ENCODE data around the gene YWHAQ. TPM values are rescaled to one million over a fixed set of nuclear protein-coding genes. Genes with fewer than 3 reads are reported as not detected.
"Not testable (repeated sequence)": the region's sequence is repeated elsewhere in the genome, so short reads cannot be mapped to it uniquely, and the experiment has no call there.

Gene YWHAQ
- total RNA-seq, 1 donor, result 562 TPM

- no peak for DNase-seq (ENCODE audit: low read depth)
- TF ChIP-seq CTCF (IDR thresholded peaks at IDR 0.05; ENCODE audit: insufficient read depth, low read length), result no peak
- no peak overlapping the region for H3K4me3 ChIP-seq (ENCODE audit: low read depth, low read length)
Observed at GRCh38 chr2:9586465-9586864, 44.3 kb downstream of the YWHAQ start.

- H3K4me3 ChIP-seq (ENCODE audit: low read depth, low read length), result no peak overlapping the region
- no peak for TF ChIP-seq CTCF (IDR thresholded peaks at IDR 0.05; ENCODE audit: insufficient read depth, low read length)
- no peak for DNase-seq (ENCODE audit: low read depth)
Observed at GRCh38 chr2:9585486-9585885, 45.3 kb downstream of the YWHAQ start.

- not testable (repeated sequence) for H3K4me3 ChIP-seq (ENCODE audit: low read depth, low read length); DNase-seq (ENCODE audit: low read depth)
Observed at GRCh38 chr2:9584902-9585301, 45.9 kb downstream of the YWHAQ start.

GRCh38 chr2:9582624-9583023, 48.2 kb downstream of the YWHAQ start:
- DNase-seq (ENCODE audit: low read depth), result no peak
- no peak overlapping the region for H3K4me3 ChIP-seq (ENCODE audit: low read depth, low read length)
- no peak for TF ChIP-seq CTCF (IDR thresholded peaks at IDR 0.05; ENCODE audit: insufficient read depth, low read length)

- TF ChIP-seq CTCF (IDR thresholded peaks at IDR 0.05; ENCODE audit: insufficient read depth, low read length), result no peak
- peak; percentile 59 for DNase-seq (ENCODE audit: low read depth)
- H3K4me3 ChIP-seq (ENCODE audit: low read depth, low read length), result no peak overlapping the region
Observed at GRCh38 chr2:9578467-9579235, 52.1 kb downstream of the YWHAQ start.

- TF ChIP-seq CTCF (IDR thresholded peaks at IDR 0.05; ENCODE audit: insufficient read depth, low read length), result no peak
- H3K4me3 ChIP-seq (ENCODE audit: low read depth, low read length), result no peak overlapping the region
- DNase-seq (ENCODE audit: low read depth), result no peak
Observed at GRCh38 chr2:9574331-9574730, 56.5 kb downstream of the YWHAQ start.

GRCh38 chr2:9573840-9574239, 57.0 kb downstream of the YWHAQ start:
- no peak for TF ChIP-seq CTCF (IDR thresholded peaks at IDR 0.05; ENCODE audit: insufficient read depth, low read length)
- DNase-seq (ENCODE audit: low read depth), result no peak
- no peak overlapping the region for H3K4me3 ChIP-seq (ENCODE audit: low read depth, low read length)

Data from fibroblast of the aortic adventitia (primary cell).